ENCODE measurements around the gene TNK1. TPM values are rescaled to one million over a fixed set of nuclear protein-coding genes. Genes with fewer than 3 reads are reported as not detected.

The TNK1 gene
- total and polyA plus RNA-seq, 3 donors from 2014 or later = 3.7 to 6.8 (median 4.0) TPM

DNA sequence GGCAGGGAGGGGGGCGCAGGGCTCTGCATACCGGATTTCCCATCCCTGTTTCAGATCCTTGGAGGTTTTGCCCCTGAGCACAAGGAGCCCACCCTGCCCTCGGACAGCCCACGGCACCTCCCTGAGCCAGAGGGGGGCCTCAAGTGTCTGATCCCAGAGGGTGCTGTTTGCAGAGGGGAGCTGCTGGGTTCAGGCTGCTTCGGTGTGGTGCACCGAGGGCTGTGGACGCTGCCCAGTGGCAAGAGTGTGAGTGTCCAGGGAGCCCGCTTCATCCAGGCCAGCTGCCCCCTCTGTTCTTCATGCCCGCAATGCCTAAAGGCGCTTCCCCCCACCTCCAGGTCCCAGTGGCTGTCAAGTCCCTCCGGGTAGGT, 2.5 kb downstream of the TNK1 start:
- Histone ChIP-seq H3K36me3 (ENCODE audit: low read depth, missing control alignments) (no peaks in the 10 kb centered on the region), H3K4me3 (peak overlapping the region in 1 of 2 donors; percentile 30), H3K27ac (no peak overlapping the region), H3K27me3 (no peaks in the 10 kb centered on the region), H3K4me1 (peaks cover 28% of the 10 kb centered on the region), H3K9me3 (no peaks in the 10 kb centered on the region)
- DNase-seq = no peak
- no peak for TF ChIP-seq POLR2A (IDR thresholded peaks at IDR 0.05)
- TF ChIP-seq, protein P1, sequence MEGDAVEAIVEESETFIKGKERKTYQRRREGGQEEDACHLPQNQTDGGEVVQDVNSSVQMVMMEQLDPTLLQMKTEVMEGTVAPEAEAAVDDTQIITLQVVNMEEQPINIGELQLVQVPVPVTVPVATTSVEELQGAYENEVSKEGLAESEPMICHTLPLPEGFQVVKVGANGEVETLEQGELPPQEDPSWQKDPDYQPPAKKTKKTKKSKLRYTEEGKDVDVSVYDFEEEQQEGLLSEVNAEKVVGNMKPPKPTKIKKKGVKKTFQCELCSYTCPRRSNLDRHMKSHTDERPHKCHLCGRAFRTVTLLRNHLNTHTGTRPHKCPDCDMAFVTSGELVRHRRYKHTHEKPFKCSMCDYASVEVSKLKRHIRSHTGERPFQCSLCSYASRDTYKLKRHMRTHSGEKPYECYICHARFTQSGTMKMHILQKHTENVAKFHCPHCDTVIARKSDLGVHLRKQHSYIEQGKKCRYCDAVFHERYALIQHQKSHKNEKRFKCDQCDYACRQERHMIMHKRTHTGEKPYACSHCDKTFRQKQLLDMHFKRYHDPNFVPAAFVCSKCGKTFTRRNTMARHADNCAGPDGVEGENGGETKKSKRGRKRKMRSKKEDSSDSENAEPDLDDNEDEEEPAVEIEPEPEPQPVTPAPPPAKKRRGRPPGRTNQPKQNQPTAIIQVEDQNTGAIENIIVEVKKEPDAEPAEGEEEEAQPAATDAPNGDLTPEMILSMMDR (IDR thresholded peaks at IDR 0.05) = no peak
- intact Hi-C loops (cut with DNase I; ENCODE audit: low total_unique reads) = no loop called here
- 66 to 80% methylated on average over 1 to 11 of the region's 11 CpGs for WGBS, 2 donors

DNA sequence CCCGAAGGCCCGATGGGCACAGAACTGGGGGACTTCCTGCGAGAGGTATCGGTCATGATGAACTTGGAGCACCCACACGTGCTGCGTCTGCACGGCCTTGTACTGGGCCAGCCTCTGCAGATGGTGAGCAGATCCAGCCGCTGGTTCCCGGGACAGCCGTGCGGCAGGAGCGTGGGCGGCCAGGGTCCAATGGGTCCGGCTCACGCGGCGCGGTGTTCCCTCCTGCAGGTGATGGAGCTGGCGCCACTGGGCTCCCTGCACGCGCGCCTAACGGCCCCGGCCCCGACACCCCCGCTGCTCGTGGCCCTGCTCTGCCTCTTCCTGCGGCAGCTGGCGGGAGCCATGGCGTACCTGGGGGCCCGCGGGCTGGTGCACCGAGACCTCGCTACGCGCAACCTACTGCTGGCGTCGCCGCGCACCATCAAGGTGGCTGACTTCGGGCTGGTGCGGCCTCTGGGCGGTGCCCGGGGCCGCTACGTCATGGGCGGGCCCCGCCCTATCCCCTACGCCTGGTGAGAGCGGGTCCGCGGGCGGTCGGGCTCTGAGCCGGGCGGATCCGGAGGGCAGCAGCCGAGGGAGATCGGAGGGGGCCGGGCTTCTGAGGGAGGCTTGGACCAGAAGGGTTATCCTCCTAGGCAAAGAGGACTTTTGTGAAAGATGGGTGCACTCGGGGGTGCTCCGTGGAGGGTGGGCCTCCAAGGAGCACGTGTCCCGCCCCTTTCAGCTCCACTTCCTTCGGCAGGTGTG, 3.0 kb downstream of the TNK1 start:
- H3K9me3 ChIP-seq = no peaks in the 10 kb centered on the region
- 7 to 15% methylated on average over 4 to 65 of the region's 65 CpGs for WGBS, 2 donors
- H3K4me3 ChIP-seq = peak overlapping the region; percentile 6 to 30
- H3K36me3 ChIP-seq (ENCODE audit: low read depth, missing control alignments) = no peaks in the 10 kb centered on the region
- H3K4me1 ChIP-seq = peaks cover 28% of the 10 kb centered on the region
- no peak overlapping the region for H3K27ac ChIP-seq
- TF ChIP-seq, protein P1 (IDR thresholded peaks at IDR 0.05) = no peak
- TF ChIP-seq POLR2A (IDR thresholded peaks at IDR 0.05) = no peak
- peak; percentile 43 for DNase-seq
- no peaks in the 10 kb centered on the region for H3K27me3 ChIP-seq
- intact Hi-C loops (cut with DNase I; ENCODE audit: low total_unique reads) = no loop called here

DNA sequence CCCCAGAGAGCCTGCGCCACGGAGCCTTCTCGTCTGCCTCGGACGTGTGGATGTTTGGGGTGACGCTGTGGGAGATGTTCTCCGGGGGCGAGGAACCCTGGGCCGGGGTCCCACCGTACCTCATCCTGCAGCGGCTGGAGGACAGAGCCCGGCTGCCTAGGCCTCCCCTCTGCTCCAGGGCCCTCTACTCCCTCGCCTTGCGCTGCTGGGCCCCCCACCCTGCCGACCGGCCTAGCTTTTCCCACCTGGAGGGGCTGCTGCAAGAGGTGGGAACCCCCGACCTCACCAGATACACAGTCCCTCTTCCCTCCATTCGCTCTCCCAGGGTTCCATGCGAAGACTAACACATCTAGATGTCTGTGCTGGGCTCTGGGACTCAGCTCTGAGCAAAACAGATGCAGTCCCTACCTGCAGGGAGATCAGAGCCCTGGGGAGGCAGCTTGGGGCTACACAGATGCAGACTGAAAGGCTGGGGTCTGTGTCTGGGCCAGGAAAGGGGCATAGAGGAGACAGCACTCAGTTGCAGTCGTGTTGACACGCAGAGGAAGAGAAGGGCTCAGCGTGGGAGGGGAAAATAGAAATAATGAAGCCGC, 3.7 kb downstream of the TNK1 start:
- no peaks in the 10 kb centered on the region for H3K27me3 ChIP-seq
- peaks cover 28% of the 10 kb centered on the region for H3K4me1 ChIP-seq
- no peaks in the 10 kb centered on the region for H3K9me3 ChIP-seq
- intact Hi-C loops (cut with DNase I; ENCODE audit: low total_unique reads) = no loop called here
- TF ChIP-seq POLR2A (IDR thresholded peaks at IDR 0.05) = no peak
- TF ChIP-seq, protein P1 (IDR thresholded peaks at IDR 0.05) = no peak
- peak overlapping the region; percentile 6 to 30 for H3K4me3 ChIP-seq
- H3K27ac ChIP-seq = no peak overlapping the region
- no peak for DNase-seq
- 48 to 52% methylated on average over 5 to 23 of the region's 23 CpGs for whole genome bisulfite sequencing, 2 donors
- H3K36me3 ChIP-seq (ENCODE audit: low read depth, missing control alignments) = no peaks in the 10 kb centered on the region

DNA sequence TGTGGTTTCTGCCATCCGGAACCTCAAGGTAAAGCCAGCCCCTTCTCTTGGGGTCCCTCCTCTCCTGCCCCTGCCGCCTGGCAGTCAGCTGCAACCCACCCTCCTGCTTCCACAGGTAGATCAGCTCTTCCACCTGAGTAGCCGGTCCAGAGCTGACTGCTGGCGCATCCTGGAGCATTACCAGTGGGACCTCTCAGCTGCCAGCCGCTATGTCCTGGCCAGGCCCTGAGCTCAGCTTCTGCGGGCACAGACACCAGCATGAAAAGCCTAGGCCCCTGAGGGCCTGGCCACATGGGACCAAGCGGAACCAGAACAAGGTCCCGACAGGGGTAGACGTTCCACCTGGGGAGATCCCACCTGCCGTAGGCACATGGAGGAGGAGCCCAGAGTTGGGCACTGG, 8.0 kb downstream of the TNK1 start:
- Histone ChIP-seq H3K4me1 (peaks cover 13% of the 10 kb centered on the region), H3K4me3 (no peak overlapping the region), H3K36me3 (ENCODE audit: low read depth, missing control alignments) (no peaks in the 10 kb centered on the region), H3K27me3 (no peaks in the 10 kb centered on the region), H3K27ac (no peak overlapping the region), H3K9me3 (no peaks in the 10 kb centered on the region)
- 98% methylated on average over 10 of the region's 10 CpGs; no CpG with 5 or more reads in 1 of the 2 donors for WGBS, 2 donors
- no peak for TF ChIP-seq POLR2A (IDR thresholded peaks at IDR 0.05)
- TF ChIP-seq, protein P1 (IDR thresholded peaks at IDR 0.05) = no peak
- intact Hi-C loops (cut with DNase I; ENCODE audit: low total_unique reads) = no loop called here
- no peak for DNase-seq

All from testis (tissue), 3 donors.